HEK293T (cell line): Measurements from ENCODE around the gene MKRN2.

Source experiments
- CTCF ChIA-PET: fragments of 350-600 bp; formaldehyde crosslinking; extraction: SDS; loops from one replicate; lab custom pipeline; 2021; ENCODE audit warnings: antibody characterized with exemption, inconsistent platforms; lab: Yijun Ruan, JAX
- POLR2A ChIA-PET: fragments of 350-600 bp; formaldehyde crosslinking; extraction: SDS; loops from one replicate; lab custom pipeline; 2020; ENCODE audit warnings: antibody characterized with exemption, inconsistent platforms; lab: Yijun Ruan, JAX
- DNase-seq: peaks from one replicate; pipeline ENCODE4 v3.0.0; 2012; ENCODE audit warnings: mixed read lengths; ENCODE audit errors: extremely low spot score
- ARNT ChIP-seq: fragments of 450-650 bp; IDR thresholded peaks from 2 replicates; pipeline ENCODE4 v1.6.1; 2017; ENCODE audit warnings: mild to moderate bottlenecking
- BHLHE40 ChIP-seq: fragments of 450-650 bp; IDR thresholded peaks from 2 replicates; pipeline ENCODE4 v1.6.1; 2016; ENCODE audit warnings: mild to moderate bottlenecking, moderate library complexity, borderline replicate concordance
- CTBP1 ChIP-seq: fragments of 450-650 bp; IDR thresholded peaks from 2 replicates; pipeline ENCODE4 v1.6.1; 2016; ENCODE audit warnings: borderline replicate concordance
- ELF4 ChIP-seq: fragments of 450-650 bp; IDR thresholded peaks from 2 replicates; pipeline ENCODE4 v1.6.1; 2017; ENCODE audit warnings: antibody characterized with exemption
- FOXA1 ChIP-seq: fragments of 450-650 bp; IDR thresholded peaks from 2 replicates; pipeline ENCODE4 v1.6.1; 2016; ENCODE audit warnings: mild to moderate bottlenecking
- FOXK2 ChIP-seq: fragments of 450-650 bp; IDR thresholded peaks from 2 replicates; pipeline ENCODE4 v1.6.1; 2016; ENCODE audit warnings: mild to moderate bottlenecking
- FOXM1 ChIP-seq: fragments of 450-650 bp; IDR thresholded peaks from 2 replicates; pipeline ENCODE4 v1.6.1; 2017; ENCODE audit warnings: mild to moderate bottlenecking, borderline replicate concordance
- HDGF ChIP-seq: fragments of 450-650 bp; IDR thresholded peaks from 2 replicates; pipeline ENCODE4 v1.6.1; 2017; ENCODE audit warnings: antibody characterized with exemption, borderline replicate concordance
- L3MBTL2 ChIP-seq: fragments of 450-650 bp; conservative IDR thresholded peaks from 2 replicates; pipeline ENCODE4 v1.6.1; 2016; ENCODE audit warnings: mild to moderate bottlenecking
- LEF1 ChIP-seq: fragments of 450-650 bp; IDR thresholded peaks from 2 replicates; pipeline ENCODE4 v1.6.1; 2017; ENCODE audit warnings: mild to moderate bottlenecking, borderline replicate concordance
- NFRKB ChIP-seq: fragments of 450-650 bp; IDR thresholded peaks from 2 replicates; pipeline ENCODE4 v1.6.1; 2016; ENCODE audit warnings: mild to moderate bottlenecking, moderate library complexity
- SP1 ChIP-seq: fragments of 450-650 bp; IDR thresholded peaks from 2 replicates; pipeline ENCODE4 v1.6.1; 2017
- SUZ12 ChIP-seq: fragments of 450-650 bp; IDR thresholded peaks from 2 replicates; pipeline ENCODE4 v1.6.1; 2016; ENCODE audit warnings: mild to moderate bottlenecking
- TARDBP ChIP-seq: fragments of 450-650 bp; IDR thresholded peaks from 2 replicates; pipeline ENCODE4 v1.6.1; 2016
- ZNF384 ChIP-seq: fragments of 450-650 bp; IDR thresholded peaks from 2 replicates; pipeline ENCODE4 v1.6.1; 2016
- TF ChIP-seq, protein P1 (sequence below): fragments of 450-650 bp; IDR thresholded peaks from 2 replicates; pipeline ENCODE4 v1.6.1; 2016

The MKRN2 gene

DNA sequence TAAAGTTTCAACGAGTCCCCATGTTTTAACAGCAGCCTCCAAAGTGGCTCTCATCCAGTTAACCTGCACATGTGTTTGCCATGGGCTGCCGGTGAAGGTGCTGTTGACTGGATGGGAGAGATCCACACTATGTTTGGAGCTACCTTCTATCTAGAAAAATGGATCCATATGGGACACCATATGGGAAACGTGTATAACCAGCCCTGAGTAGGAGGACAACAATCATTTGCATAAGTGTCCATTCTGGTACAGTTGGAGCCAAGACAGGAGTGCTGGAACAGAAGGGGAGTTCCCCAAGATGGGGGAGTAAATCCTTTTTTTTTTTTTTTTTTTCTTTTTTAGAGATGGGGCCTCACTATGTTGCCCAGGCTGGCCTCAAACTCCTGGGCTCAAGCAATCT, 36.6 kb downstream of the MKRN2 start:
- CTCF ChIA-PET = no interaction called here
- DNase-seq = no peak
- POLR2A ChIA-PET = no interaction called here
- no peak for TF ChIP-seq SP1
- no peak for TF ChIP-seq BHLHE40
- no peak for TF ChIP-seq ARNT
- no peak for TF ChIP-seq ZNF384
- TF ChIP-seq NFRKB = no peak
- TF ChIP-seq, protein P1, sequence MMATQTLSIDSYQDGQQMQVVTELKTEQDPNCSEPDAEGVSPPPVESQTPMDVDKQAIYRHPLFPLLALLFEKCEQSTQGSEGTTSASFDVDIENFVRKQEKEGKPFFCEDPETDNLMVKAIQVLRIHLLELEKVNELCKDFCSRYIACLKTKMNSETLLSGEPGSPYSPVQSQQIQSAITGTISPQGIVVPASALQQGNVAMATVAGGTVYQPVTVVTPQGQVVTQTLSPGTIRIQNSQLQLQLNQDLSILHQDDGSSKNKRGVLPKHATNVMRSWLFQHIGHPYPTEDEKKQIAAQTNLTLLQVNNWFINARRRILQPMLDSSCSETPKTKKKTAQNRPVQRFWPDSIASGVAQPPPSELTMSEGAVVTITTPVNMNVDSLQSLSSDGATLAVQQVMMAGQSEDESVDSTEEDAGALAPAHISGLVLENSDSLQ = no peak
- TF ChIP-seq SUZ12 = no peak

DNA sequence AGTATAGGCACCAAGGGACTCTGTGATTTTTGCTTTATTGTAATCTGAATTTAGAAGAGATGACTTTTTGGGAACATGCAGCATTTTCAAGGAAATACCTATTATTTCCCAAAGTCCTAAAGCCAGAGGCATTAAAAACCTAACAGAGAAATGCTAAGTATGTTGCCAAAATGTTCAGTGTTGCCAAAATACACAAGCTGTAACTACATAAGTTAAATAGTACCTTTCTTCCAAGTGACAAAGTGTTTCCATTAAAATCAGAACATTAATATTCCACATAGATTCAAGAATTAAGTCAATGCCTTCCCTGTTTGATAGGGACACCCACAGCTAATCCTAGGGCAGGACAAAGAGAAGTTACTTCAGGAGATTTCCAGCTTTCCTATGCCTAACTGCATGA, 42.0 kb downstream of the MKRN2 start:
- ChIA-PET CTCF (no interaction called here), POLR2A (no interaction called here)
- no peak for DNase-seq
- TF ChIP-seq BHLHE40 (no peak), FOXA1 (no peak), FOXK2 (no peak), NFRKB (no peak), LEF1 (no peak), TARDBP (no peak), ZNF384 (no peak), SUZ12 (no peak), FOXM1 (no peak), HDGF (no peak), ELF4 (no peak), SP1 (no peak), L3MBTL2 (no peak)
- TF ChIP-seq, protein P1 = no peak

DNA sequence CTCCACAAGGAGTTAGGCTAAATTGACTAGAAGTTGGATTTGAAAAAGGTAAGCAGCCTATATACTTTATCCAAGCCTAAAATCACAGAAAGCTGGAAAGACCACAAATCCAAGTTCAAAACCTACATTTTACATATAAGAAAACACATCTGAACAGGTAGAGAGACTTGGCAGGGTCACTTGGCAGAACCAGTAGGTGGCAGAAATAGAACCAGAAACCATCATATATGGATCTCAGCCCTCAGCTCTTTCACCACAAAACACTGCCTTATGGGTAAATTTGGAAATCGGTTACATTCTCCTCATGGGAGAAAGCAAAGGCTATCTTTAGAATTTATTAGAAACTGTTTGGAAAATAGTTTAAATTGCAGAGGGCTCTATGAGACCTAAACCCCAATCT, 44.2 kb downstream of the MKRN2 start:
- CTCF ChIA-PET = interaction anchor here (0.6 kb wide), 1 partner anchor 152 kb away, joined by 3 read pairs; no protein-coding TSS in a partner anchor
- POLR2A ChIA-PET = no interaction called here
- no peak for DNase-seq
- no peak for TF ChIP-seq SUZ12
- TF ChIP-seq, protein P1 = no peak
- no peak for TF ChIP-seq SP1
- TF ChIP-seq BHLHE40 = no peak
- TF ChIP-seq FOXM1 = no peak
- no peak for TF ChIP-seq ARNT
- no peak for TF ChIP-seq FOXA1
- no peak for TF ChIP-seq ZNF384
- TF ChIP-seq L3MBTL2 = no peak
- no peak for TF ChIP-seq CTBP1
- TF ChIP-seq HDGF = no peak
- TF ChIP-seq LEF1 = no peak
- TF ChIP-seq NFRKB = no peak
- TF ChIP-seq TARDBP = no peak

DNA sequence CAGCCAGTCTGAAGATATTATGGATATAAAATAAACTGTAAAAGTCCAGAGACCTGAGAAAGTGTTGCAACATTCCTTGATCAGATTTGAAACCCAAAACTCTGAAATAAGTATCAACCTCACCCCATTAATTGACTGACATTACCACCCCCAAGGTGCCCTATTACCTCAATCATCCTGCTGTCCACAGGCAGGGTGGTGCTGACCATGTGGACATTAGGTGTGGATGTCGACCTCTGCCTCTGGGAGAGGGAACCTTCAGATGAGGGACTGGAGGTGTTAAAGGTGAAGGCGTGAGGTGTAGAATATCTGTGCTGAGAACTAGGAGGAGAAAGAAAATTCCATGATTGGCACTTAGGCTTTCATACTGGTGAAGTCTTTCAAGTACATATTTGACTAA, 47.1 kb downstream of the MKRN2 start:
- ChIA-PET POLR2A (no interaction called here), CTCF (no interaction called here)
- no peak for DNase-seq
- TF ChIP-seq FOXM1 = no peak
- no peak for TF ChIP-seq TARDBP
- no peak for TF ChIP-seq FOXA1
- no peak for TF ChIP-seq BHLHE40
- no peak for TF ChIP-seq CTBP1
- no peak for TF ChIP-seq ZNF384
- no peak for TF ChIP-seq SUZ12
- no peak for TF ChIP-seq L3MBTL2
- no peak for TF ChIP-seq FOXK2
- TF ChIP-seq ELF4 = no peak
- TF ChIP-seq HDGF = no peak
- TF ChIP-seq, protein P1 = no peak
- TF ChIP-seq LEF1 = no peak
- TF ChIP-seq ARNT = no peak
- TF ChIP-seq SP1 = no peak

DNA sequence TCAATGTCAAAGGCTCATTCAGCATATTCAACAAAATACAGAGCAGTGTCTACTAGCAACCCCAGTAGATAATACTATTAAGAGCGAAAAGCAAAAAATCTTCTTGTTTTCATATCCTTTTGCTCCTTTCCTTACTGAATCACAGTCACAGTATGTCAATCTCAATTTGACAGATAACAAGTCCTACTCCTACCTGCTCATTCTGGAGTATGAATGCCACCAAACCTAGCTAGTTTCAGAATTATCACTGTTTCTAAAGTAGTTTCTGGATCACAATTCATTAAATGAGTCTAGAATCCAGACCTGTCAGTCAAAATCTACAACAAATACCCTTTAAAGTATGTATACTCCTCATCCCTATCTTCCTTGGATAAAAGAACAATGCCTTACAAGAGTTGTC, 51.5 kb downstream of the MKRN2 start:
- no peak for DNase-seq
- ChIA-PET CTCF (interaction anchor here (0.6 kb wide), 2 partner anchors 853 to 1069 kb away, joined by 4 read pairs; no protein-coding TSS in a partner anchor), POLR2A (no interaction called here)
- no peak for TF ChIP-seq L3MBTL2
- TF ChIP-seq LEF1 = no peak
- TF ChIP-seq, protein P1 = no peak
- no peak for TF ChIP-seq ARNT
- TF ChIP-seq BHLHE40 = no peak
- TF ChIP-seq FOXM1 = no peak
- no peak for TF ChIP-seq ZNF384
- TF ChIP-seq HDGF = no peak
- TF ChIP-seq FOXK2 = no peak
- TF ChIP-seq SUZ12 = no peak
- no peak for TF ChIP-seq ELF4
- no peak for TF ChIP-seq FOXA1
- TF ChIP-seq NFRKB = no peak
- TF ChIP-seq SP1 = no peak
- TF ChIP-seq TARDBP = no peak
